ENCODE measurements around the gene LRMDA.

DNA sequence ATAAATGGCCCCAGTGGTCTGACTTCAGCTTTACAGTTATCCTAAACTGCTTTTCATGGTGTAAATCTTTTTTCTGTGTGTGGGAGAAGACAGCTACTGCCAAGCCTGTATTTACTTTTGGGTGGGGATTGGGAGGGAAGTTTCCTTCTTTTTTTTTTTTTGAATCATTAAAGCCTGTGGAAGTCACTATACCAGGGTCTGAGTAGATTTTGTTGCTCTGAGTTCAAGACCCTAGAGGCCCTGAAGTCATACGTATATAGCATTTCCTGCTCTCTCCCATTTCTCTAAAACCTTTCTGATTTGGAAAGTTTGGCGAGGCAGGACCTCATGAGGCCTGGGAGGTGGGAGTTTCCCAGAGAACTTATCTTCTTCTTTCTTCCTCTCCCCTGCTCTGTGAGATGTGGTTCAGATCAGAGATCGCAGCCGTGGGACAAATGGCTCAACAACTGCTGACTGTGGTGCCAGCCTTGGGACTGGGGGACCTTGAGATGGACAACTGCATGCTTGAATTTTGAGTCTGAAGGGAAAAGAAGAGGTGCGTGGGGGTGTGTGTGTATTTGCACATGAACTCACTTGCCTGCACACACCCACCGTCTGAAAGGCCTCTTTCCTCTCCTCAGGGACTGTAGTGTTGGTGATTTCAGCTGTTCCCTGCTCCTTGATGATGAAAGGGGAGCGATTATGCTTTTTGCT, 18.1 kb downstream of the LRMDA start:
- no peak for TF ChIP-seq POLR2A (IDR thresholded peaks at IDR 0.05)
- TF ChIP-seq CTCF (IDR thresholded peaks at IDR 0.05), result no peak
